CD4-positive, alpha-beta T cell treated with Interleukin-17A for 4 hours (primary cell): ENCODE measurements around the gene FASN.
A peak's percentile ranks its signal among the peaks of the same experiment; 100 is the strongest.

Experiments used
- DNase-seq: peaks from one replicate; pipeline ENCODE4 v3.0.0-alpha.2; 2020; ENCODE audit warnings: mixed read lengths

Gene FASN

DNA sequence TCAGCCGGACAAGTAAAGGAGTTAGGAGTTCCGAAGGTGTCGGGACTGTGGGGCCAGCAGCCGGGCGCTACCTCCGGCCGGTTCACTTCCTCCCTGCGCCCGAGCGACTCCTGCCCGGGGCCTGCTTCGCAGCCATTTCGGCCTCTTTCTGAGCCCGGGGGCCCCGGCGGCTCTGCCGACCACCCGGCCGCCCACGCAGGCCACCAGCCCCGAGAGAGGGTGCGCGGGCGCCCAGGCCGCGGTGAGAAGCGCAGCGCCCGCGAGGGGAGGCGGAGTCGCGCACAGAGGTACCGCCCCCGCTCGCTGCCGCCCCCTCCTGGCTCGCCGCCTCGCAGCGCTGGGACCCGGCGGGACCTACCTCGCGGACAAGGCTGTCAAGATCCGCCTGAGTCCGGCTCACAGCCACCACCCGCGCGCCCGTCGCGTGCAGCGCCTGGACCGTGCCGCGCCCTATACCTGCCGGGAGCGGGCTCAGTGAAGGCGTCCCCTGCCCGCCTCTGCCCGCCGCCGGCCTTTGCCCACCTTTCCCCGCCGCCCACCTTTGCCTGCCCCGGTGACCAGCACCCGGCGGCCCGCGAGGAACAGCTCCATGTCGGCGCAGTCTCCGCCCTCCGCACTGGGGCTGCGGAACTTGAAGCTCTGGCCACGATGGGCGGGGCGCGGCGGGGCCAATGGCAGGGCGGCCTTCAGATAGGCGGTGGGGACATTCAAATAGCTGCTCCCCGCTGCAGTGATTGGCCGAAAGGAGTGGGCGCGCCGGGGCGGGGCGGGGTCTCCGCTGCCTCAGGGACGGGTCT, 60.7 kb downstream of the FASN start, which contains the start of gene DCXR:
DCXR (minus strand) TSS at position 606 of the 797 bp plus-strand sequence; CDS start at position 591, 15 bp downstream.
- peak; percentile 98 for DNase-seq

DNA sequence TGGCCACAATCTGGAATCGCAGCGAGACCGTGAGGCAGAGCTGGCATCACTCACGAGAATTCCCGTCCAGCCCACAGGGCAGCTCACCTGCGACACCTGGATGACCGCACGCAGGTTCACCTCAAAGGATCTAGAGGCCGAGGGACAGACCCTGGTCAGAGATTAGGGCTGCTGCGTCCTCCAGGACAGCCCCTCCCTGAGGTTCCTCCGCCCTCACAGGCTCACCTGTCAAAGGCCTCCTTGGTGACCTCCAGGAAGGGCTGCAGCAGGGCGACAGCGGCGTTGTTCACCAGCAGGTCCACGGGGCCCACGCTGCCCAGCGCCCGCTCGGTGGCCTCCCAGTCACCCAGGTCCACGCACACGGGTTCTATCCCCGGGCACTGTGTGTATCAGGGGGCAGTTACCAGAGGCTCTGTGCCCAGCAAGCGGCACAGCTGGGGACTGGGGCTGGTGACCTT, 61.4 kb downstream of the FASN start:
- no peak for DNase-seq

DNA sequence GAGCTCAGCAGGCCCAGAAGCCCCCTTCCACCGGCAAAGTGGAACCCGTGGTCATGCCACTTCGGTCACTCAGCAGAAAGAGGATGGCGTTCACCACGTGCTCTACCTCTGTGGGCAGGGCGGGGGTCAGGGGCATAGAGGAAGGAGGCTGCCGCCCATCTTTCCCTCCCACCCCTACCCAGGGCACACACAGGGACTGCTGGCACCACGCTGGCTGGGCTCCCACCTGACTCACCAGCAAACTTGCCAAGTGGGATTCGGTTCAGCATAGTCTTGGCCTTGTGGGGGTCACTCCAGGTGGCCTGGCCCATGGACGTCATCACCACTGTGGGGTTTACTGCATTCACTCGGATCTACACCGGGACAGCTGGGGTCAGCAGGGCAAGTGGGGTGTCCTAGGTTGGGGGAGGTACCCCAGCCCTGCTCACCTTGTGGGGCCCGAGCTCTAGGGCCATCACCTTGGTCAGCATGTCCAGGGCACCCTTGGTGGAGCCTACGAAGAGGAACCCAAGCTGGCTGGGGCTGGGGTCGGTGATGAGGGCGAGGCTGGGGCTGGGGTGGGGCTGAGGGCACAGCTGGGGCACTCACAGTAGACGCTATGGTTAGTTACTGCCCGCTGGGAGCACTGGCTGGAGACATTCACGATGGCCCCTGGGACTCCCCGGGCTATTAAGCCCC, 61.9 kb downstream of the FASN start:
- no peak for DNase-seq

DNA sequence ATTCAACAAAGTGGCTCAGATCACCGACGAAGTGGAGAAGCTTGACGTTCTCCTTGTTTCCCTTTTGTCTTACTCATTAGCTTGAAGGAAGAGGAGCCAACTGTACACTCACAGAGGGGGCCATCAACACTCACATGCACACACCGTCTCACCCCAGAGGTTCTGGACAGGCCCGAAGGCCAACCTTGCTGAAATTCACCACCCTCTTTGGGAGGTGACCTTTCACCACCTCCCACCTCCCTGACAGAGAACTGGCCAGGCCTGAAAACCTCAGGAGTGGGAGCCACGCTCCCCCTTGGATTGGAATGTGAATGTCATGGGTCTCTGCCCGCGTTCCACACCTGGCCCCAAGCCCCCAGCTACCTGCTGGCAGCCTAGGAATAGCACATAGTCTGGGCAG, 62.5 kb downstream of the FASN start:
- no peak for DNase-seq

DNA sequence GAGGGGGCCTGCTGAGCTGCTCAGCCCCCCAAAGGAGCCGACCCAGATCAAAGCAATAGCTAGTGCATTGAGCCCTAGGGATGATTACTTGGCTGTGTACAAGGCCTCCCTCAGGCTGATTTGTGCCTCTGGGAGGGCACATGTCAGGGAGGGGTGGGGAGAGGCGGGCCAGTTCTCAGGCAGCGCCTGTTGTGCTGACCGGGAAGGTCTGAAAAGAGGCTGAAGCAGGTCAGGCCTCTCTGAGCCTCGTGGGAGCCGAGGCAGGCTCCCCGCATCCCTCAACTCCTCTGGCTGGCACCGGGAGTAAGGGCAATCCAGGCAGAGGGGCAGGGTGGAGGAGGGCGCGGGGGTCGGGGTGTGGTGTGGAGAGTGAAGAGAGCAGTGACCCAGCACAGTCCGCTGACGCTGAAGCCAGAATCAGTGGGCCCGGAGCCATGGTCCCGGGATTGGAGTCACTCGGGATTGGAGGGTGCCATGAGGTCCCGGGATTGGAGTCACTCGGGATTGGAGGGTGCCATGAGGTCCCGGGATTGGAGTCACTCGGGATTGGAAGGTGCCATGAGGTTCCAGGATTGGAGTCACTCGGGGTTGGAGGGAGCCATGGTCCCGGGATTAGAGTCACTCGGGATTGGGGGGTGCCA, 63.5 kb downstream of the FASN start:
- DNase-seq: no peak

DNA sequence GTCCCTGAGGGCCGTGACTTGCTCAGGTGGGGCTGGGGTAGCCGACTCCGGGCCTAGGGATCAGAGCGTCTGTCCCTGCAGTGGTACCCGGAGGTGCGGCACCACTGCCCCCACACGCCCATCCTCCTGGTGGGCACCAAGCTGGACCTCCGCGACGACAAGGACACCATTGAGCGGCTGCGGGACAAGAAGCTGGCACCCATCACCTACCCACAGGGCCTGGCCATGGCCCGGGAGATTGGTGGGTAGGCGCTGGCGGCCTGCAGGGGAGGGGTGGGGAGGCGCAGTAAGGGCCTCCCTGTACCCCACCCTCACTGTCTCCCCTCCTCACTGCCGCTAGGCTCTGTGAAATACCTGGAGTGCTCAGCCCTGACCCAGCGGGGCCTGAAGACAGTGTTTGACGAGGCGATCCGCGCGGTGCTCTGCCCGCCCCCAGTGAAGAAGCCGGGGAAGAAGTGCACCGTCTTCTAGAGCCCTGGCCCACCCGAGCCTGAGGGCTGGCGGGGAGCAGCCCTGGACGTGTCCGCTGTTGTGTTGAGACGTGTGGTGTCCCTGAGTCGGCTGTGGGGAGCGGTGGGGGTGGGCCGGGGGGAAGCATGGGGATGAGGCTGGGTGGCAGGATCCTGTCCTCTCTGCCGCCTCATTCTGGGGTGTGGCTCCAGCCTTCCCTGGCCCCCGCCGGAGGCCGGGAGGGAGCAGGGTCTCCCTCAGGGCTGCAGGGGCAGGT, 64.5 kb downstream of the FASN start:
- no peak for DNase-seq

DNA sequence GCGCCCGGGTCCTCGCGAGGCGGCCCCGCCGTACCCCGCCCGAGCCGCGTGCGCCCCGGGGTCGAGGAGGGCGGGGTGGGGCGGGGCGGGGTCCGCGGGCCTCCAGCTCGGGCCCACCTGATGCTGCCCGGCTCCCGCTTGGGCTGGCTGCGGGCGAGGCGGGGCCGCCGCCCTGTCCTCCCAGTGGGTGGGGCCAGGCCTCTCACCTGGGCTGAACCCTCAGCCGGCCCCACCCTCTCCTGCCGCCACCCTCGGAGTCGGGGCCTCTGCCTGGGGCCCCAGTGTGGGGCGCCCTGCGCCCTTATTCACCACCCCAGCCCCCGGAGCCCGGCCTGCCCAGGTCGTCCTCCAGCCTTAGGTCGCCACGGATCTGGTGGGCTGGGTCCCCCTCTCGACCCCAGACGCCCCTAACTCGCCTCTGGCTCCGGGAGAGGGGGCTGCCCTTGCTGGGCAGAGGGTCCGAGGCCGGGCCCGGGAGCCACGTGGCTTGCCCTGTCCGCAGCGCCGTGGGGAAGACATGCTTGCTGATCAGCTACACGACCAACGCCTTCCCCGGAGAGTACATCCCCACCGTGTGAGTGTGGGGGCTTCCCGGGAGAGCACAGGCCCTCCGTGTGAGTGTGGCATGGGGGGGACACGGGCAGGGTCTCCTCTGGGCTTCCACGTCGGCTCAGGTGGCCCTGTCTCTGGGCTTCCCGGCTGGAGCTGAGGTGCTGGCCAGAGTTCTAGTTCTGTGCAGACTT, 66.0 kb downstream of the FASN start:
- DNase-seq: peak; percentile 60

DNA sequence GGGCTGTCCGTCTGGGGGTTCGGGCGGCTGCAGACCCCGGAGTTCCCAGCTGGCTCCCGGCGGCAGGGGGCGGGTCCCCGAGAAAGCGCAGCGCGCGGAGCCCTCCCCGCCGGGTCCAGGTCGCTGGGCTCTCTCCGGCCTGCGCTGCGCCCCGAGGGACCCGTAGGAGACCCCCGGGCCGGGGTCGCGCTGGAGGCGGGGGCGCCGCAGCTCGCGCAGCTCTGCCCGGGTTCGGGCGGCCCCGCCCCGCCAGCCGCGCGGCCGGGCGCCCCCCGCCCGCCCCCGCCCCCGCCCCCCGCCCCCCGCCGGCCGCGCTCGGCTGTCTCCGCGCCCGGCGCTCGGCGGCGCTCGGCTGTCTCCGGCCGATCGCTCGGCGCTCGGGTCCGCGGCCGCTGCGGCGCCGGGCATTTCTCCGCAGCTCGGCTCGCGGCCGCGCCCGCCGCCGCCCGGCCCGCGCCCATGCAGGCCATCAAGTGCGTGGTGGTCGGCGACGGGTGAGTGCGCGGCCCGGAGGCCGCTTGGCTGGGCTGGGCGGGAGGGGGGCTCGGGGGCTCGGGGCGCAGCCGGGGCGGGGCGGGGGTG, 66.6 kb downstream of the FASN start, which contains the start of gene RAC3:
RAC3 (plus strand) TSS at position 376 of the 582 bp plus-strand sequence; CDS start at position 460, 84 bp downstream.
- DNase-seq: no peak

DNA sequence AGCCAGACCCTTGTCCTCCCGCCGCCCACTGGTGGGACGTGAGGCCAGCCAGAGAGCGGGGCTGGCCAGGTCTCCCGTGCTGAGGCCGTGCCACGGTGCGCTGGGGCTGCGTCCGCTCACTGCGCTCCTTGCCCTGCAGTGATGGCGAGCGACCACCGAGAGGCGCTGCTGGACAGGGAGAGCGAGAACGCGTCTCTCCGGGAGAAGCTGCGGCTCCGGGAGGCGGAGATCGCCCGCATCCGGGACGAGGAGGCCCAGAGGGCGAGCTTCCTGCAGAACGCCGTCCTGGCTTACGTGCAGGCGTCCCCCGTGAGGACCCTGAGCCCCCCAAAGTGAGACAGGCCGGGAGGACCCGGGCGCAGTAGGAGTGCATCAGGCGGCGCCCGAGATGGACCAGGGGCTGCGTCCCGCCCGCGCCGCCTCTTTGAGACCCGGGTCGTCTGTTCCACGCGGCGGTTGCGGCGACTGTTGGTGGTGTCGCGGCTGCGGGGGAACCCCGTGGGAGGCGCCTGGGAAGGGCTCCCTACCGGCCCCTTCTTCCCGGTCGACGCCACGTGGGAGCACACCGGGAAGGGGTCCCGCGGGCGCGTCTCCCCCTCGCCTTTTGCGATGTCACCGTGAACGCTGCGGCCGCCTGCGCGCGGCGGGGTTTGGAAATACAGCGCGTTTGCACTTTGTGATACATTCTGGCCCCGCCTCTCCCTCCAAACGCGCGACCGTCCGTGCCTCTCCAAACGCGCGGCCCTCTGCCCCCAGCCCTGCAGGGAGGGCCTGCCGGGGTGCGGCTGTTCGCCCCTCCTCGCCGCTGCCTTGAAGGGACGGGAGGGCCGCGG, 67.3 kb downstream of the FASN start:
- peak; percentile 89 for DNase-seq

DNA sequence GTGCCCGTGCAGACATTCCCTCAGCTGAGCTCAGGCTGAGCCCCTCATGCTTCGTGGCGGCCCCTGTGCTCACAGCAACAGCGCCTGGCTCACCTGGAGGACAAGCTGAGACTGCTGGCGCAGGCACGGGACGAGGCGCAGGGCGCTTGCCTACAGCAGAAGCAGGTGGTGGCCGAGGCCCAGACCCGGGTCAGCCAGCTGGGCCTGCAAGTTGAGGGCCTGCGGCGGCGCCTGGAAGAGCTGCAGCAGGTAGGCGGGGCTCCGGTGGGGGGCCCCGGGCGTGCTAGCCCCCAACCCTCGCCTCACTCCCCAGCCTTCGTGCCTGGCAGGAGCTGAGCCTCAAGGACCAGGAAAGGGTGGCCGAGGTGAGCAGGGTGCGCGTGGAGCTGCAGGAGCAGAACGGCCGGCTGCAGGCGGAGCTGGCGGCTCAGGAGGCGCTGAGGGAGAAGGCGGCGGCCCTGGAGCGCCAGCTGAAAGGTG, 68.0 kb downstream of the FASN start:
- DNase-seq: no peak

DNA sequence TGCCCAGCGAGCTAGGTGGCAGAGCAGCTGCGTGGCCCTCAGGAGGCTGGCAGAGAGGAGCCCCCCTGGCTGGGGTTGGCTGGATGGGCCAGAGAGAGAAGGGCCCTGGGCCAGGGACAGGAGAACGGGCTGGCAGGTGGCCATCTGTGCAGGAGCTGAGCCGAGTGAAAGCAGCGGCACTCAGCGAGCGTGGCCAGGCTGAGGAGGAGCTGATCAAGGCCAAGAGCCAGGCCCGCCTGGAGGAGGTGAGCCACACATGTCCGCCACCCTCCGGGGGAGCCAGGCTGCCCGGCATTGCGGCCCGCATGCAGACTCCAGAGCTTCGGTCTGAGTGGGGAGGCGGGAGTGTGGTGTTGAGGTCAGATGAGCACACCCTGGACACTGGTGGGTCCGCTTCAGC, 68.6 kb downstream of the FASN start:
- no peak for DNase-seq

DNA sequence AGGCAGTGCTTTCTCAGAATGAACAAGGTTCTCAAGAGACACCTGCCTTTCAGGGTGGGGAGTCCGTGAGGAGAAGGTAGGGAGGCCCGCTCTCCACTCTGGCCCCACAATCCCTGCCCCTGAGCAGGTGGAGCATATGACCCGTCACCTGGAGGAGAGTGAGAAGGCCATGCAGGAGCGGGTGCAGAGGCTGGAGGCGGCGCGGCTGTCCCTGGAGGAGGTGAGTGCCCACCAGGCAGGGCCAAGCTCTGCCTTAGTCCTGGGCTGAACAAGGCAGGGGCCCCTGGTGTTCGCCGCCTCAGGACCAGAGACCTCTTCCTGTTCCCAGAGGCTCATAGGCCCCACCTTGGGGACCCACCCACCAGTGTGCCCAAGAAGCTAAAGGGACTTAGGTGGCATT, 69.1 kb downstream of the FASN start:
- DNase-seq: no peak
